ENCODE data around the gene ZNF500.
"Not testable (repeated sequence)": the region's sequence is repeated elsewhere in the genome, so short reads cannot be mapped to it uniquely, and the experiment has no call there.

ZNF500 gene

DNA sequence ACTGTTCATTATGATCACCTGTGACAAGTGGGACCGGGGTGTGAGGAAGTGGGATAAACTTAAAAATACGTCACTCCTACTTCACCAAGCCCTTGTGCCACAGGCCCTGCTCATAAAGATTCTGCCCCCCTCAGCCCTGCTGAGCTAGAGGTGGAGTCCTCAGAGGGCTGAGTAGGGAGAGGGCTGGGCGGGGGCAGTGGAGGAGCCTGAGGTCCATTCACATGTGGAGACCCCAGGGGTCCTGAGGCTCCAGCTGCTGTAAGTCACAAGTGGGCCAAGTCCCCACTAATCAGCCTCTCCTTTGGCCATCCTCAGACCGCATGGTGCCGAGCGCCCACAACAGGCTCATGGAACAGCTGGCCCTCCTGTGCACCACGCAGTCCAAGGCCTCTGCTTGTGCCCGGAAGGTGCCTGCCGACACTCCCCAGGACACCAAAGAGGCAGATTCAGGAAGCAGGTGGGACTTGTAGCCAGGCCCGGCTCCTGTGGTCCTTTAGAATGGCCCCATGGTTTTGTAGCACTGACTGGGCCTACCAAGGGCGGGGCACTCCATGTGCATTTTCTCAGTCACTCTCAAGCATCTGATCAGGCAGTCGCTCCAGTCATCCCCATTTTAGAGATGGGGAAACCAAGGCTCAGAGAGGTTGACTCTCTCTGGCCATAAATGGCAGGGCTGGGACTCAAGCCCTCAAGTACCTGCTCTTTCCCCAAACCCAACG is 22.2 kb downstream of the ZNF500 start:
- DNase-seq, result no peak

DNA sequence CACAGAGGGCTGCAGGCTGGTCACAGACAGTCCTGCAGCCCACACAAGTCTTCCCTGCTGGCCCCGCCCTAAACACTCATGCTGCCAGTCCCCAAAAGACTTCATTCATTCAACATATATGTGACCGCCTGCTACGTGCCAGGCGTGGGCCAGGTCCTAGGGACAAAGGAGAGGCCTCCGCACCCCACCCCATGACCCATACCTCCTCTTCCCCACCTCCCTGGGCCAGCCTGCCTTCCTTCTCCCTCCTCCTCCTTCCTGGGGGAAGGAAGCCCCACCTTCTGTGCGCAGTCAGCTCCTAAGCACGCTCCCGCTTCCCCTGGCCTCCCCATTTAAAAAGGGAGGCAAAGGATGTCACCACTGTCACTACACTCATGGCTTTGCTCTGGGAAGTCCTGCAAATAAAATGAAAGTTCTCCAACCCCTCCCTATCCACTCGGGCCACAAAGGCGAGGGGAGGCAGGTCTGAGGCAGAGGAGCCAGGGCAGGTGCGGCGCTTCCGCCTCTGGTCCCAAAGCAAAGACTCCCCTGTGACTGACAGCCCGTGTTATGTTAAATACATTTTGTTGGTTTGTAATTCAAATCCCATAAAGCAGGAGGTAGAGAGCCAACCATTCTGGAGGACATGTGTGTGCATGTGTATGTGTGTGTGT is 23.6 kb downstream of the ZNF500 start:
- DNase-seq, result no peak

DNA sequence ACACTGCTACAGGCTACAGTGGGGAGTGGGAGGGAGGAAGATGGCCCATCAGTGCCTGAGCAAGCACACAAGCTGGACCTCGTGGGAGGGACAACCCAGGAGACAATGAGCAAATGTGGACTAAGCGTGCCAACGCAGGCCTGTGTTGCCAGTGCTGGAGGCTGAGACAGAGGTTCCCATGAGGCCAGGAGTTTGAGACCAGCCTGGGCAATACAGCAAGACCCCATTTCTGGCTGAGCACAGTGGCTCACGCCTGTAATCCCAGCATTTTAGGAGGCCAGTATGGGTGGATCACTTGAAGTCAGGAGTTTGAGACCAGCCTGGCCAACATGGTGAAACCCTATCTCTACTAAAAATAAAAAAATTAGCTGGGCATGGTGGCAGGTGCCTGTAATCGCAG is 28.6 kb downstream of the ZNF500 start:
- DNase-seq, result not testable (repeated sequence)

DNA sequence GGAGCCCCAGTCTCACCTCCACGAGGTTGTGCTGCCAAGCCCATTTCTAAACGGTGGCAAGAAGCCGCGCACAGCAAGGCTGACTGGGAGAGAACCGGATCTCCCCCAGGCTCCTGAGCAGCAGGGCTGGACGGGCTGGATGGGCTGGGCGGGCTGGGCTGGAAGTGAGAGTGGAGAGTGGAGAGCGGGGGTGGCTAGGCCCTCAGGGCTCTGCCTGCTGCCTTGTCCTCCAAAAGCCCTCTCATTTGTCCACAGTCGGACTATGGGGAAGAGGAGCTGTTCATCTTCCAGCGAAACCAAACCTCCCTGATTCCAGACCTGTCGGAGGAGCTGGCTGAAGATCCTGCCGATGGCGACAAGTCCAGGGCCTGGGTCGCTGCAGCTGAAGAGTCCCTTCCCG is 29.4 kb downstream of the ZNF500 start:
- DNase-seq, result no peak

DNA sequence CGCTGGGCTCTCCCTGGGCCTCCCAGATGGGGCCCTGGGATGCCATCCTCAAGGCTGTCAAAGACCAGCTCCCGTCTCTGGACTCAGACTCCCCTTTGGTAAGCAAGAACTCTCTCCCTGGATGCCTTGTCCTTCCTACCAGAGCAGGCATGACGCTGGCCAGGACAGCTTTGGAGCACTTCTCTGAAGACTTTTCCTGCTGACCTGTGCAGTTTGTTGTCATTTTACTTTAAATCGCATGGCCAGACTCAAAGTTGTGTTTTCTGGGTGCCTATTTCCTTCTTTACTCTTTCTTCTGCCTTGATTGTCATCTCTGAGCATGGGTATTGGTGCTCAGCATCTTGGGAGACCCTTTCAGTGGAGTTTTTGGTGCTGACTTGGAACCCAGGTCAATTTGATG is 30.4 kb downstream of the ZNF500 start:
- no peak for DNase-seq

DNA sequence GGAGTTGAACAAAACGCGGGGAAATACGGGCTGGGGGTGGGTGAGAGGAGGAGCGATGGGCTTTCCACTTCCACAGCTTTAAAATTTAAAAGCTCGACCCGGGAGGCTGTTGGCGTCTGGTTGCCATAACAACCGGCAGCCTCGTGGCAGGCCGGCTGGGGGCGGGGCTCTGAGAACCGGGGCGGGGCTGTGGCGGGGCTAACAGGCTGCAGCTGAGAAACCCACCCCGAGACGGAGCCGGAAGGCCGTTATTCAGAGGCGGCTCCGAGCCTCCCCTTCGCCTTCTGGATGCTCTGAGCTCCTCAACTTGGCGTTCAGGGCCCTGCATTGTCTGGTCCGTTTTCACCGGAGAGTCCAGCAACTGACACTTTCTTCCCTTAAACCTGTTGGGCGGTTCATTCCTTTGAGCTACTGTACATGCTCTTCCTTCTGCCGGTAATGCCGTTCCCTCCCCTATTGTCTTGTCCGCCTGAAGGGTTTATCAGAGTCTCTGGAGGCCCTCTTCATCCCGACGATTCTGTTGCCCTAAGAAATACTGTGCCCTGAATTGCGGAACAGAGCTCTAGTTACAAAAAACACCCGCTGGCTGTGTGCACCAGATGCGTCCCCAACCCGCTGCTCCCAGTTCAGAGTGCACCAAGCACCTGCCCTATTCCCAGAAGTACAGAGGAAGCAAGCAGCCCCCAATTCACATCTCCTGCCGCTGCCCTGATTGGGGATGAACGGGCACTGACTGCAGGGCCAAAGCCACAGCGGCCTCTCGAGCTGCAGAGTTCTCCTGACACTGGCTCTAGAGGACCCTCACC is 32.0 kb downstream of the ZNF500 start:
- peak in 13 of 14 donors; percentile 12 to 81 (median 65) for DNase-seq

DNA sequence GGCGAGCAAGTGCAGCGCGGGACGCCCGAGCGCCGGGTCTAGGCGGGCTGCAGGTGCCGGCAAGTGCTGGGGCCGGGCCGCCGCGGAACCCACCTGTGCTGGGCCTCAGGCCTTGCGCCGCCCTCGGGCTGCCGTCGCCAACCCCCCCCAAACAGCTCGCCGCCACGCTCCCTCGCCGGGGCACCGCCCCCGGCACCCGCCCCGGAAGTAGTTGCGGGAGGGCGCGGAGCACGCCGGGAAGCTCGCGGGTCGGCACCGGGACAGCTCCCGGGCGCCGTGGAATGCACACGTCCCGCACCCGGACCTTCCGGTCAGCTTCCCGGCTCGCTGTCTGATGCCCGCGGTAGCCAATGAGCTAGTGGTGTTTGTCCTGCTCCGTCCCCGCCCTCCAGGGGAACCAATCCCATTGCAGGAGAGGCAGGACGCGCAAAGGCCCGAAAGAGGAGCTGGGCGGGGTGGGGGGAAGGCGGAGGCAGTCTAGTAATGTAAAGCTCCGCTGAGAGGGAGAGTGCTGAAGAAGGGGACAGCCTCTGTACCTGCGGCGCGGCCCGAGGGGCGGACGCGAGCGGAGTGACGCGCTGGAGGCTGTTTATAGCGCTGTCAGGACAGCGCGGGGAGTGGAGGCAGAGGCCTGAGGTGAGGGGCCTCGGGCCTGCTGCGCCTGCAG is 32.8 kb downstream of the ZNF500 start, which contains the start of the genes ANKS3 and DNAAF8:
Gene ANKS3 (minus strand): TSS at position 209 of the 667 bp plus-strand sequence. CDS start 4,122 bp downstream, outside the sequence.
Gene DNAAF8 (plus strand): TSS at position 475 of the 667 bp plus-strand sequence. CDS start 1,978 bp downstream, outside the sequence.
- peak; percentile 34 to 98 (median 91) for DNase-seq

DNA sequence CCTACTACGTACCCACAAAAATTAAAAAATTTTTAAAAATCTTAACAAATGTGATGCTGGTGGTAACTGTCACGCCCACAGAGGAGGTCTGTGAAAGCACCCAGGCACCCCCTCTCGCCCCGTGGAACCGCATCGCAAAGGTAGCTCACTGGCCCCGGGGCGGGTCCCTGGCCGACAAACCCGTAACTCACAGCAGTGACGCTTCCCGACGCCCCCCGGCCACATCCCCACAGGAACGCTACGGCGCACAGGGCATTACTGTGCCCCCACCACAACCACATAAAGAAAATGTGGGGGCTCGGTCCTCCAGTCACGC is 33.3 kb downstream of the ZNF500 start:
- no peak for DNase-seq

DNA sequence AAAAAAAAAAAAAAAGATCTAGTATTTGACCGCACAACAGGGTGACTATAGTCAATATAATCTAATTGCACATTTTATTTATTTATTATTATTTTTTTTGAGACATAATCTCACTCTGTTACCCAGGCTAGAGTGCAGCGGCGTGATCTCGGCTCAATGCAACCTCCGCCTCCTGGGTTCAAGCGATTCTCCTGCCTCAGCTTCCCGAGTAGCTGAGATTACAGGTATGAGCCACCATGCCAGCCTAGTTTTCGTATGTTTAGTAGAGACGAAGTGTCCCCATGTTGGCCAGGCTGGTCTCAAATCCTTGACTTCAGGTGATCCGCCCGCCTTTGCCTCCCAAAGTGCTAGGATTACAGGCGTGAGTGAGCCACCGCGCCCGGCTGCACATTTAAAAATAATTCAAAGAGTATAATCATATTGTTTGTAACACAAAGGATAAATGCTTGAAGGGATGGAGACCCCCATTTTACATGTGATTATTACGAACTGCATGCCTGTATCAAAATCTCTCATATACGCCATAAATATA is 33.7 kb downstream of the ZNF500 start:
- no peak for DNase-seq

DNA sequence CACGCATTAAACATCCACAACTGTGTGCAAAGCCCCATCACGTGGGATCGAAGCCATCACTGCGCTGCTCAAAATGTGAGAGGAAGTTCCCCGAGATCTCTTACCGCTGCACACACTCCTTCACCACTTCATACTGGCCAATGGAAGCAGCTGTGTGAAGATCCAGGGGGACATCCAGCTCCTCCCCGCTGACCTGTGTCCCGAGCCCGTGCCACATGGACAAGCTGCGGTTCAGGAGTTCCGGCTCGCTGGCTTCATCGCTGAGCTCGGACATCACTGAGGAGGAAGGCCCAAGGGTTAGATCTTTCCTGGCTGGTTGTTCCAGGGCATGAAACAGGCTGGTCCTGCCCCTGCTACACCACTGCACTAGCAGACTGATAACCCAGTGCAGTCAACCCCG is 37.1 kb downstream of the ZNF500 start:
- DNase-seq, result no peak

DNA sequence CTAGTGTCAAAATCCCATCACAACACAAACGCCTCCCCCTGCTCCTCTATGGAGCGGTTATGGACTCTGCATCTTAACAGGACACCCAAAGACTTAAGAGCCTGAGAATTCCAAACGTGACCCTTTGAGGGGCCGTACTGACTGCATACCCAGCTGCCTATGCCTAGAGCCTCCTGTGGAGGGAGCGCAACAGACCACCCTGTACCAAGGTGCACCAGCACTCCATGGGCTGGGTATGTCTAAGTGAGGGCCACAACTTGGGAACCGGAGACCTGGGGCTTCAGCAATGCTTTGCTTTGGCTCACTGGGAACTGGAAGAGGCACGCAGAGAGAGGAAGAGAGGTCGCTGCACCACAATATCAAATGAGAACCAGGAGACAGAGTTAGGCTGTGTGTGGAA is 38.3 kb downstream of the ZNF500 start:
- DNase-seq, result no peak

DNA sequence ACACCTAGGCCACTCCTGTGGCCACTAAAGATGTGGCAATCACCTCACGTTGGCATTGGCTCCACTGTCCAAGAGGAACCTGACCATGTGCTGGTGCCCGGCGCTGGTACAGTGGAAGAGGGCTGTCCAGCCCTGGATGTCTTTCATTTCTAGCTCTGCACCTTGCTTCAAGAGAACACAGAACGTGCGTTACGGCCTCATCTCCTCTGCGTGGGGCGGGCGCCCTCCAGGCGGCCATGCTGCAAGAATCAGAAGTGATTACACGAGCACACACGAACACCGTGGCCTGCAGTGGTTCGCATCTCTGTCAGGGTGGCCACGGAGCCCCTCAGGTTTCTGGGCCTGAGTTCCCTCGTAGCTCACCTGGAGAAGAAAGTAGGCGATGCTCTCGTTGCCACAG is 40.3 kb downstream of the ZNF500 start:
- no peak for DNase-seq

DNA sequence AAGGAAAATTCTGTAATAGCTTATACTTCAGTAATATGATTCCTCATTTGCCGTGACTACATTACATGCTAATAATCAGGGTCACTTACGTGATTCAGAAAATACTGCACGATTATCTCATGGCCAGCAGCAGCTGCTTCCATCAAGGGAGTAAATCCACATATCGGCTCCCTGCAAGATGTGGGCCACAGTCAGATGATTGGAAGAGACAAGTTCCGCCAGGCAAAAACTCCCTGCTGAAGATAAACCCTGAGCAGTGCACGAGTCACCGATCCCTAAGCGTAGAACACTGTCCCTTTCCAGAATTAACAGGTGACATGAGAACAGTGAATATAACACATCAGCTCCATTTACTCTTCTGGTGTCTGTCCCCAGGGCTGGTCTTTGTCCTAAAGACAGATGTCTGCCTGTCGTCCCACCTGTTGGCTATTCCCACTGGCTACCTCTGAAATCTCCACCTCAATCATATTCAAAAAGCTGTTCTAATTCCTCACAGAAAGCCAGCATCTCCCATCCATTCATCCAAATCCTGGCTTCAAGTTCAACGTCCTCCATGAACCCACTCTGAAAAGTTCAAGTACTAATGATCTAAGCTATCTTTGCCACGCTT is 42.2 kb downstream of the ZNF500 start:
- DNase-seq, result no peak

DNA sequence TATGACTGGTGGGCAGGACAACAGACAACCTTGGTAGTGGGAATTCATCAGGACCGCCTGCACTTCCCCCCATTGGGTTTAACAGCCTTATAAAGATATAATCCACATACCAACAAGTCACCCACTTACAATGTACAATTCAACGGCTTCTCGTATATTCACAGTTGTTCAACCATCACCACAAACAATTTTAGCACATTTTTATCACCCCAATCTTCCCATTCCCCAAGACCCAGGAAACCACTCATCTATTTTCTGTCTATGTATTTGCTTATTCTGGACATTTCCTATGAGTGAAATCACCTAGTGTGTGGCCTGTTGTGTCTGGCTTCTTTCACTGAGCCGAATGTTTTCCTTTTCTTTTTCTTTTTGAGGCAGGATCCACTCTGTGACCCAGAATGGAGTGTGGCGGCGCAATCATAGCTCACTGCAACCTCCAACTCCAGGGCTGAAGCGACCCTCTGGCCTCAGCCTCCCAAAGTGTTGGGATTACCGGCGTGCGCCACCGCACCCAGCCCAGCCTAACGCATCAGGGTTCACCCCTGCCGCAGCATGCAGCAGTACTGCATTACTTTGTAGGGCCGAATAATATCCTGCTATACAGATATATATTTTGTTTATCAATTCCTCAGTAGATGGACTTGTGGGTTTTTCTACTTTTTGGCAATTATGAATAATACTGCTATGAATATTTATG is 43.7 kb downstream of the ZNF500 start:
- DNase-seq, result no peak

DNA sequence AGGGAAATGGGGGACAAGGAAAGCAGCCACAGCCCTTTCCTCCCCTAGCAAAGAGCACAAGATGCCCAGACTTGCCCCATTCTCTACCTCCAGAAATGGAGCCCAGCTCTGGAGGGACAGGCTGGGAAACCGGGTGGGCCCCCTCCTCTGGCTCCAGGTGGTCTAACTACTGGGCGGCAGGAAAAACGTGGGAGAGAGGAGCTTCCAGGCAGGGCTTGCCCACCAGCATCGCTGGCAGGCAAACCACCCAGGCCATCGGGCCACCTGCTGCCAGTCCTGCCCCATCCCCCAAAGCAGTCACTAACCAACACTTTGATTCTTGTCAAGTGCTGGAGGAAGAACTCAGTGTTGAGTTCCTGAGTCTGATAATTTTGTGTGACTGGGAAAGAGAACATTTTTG is 48.5 kb downstream of the ZNF500 start:
- no peak for DNase-seq

DNA sequence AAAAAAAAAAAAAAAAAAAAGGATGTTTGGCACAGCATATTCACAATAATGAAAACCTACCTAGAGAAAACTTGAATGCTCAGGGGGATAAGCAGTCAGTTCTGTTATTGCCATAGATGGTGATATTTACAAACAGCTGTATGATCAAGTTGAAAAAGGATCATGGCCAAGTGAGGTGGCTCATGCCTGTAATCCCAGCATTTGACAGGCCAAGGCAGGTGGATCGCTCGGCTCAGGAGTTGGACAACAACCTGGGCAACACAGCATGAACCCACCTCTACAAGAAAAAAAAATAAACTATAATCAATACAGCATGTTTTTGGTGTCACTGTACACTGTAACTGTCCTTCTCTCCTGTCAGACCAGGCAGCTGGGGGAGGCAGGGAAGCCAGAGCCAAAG is 52.0 kb downstream of the ZNF500 start:
- DNase-seq, result no peak

DNA sequence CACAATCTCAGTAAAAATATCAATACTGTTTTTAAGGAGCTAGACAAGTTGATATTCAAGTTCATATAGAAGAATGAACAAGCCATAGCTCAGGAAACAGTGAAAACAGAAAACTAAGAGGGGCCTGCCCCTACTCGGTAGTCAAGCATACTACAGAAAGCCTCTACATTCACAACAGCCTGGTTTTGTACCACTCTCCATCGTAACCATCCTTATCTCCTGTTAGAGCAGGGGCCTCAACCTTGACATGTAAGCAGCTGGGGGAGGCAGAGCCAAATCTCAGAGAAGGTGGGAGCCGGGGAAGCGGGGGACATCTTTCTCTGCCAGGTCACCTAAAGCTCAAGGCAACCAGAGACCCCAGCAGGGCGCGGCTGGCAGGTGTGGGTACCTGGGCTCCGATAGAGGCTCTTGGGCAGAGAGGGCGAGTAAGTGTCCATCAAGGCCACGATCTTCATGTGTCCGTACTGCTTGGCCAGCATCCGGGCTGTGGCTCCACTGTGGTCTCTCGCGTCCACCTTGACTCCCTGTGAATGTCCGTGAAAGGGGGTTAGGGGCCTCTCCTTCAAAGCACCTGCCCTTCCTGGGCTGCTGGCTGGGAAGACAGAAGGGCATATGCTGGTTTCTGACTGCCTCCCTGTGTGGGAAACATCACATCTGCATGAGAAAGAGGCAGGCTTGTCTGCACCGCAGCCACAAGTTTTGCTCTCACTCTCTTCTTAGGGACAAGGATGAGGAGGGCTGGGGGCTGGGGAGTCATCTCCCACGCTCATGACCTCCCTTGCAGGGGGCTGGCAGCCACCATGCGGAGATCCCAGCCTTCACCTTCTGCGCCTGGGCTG is 53.1 kb downstream of the ZNF500 start:
- DNase-seq, result no peak

DNA sequence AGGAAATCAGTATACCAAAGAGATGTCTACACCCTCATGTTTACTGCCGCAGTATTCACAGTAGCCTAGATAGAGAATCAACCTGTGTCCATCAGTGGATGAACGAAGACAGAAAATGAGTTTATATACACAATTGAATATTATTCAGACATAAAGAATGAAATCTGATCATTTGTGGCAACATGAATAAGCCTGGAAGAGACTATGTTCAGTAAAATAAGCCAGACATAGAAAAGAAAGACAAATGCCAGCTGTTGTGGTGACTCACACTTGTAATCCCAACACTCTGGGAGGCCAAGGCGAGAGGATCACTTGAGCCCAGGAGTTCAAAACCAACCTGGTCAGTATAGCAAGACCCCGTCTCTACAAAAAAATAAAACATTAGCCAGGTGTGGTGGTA is 57.5 kb downstream of the ZNF500 start:
- DNase-seq, result no peak

DNA sequence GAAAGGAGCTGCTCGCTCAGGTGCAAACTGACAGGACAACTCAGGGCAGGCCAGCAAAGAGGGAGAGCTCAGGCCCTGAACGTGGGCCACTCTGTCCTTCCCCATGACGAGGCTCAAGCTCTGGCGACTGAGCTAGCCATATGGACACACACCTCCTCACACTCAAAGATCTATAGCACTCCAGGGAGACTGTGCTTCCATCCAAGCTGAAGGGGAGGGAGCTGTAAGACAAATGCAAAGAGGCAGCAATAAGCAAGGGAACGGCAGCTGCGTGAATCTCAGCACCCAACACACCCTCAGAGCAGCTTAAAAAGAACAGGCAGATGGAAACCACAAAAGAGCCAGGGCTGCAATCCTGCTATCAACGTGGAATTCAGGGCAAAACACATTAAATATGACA is 60.1 kb downstream of the ZNF500 start:
- DNase-seq, result no peak

DNA sequence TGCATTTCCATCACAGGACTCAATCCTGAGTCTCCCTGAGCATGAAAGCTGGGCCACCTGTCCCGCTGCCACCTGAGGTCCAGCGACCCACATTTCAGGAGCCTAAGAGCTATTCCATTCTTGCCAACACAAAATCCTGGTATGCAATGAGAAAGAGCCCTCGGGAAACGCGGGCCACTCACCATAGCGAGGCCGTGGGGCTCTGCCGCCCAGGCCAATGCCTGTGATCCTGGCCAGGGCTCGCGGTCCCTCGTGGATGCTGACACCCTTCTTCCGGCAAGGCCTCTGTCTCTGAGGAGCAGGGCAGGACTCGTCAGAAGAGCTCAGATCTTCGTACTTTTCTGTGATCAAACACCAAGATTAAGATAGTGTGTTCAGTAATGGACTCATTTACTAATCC is 62.0 kb downstream of the ZNF500 start:
- no peak for DNase-seq

DNA sequence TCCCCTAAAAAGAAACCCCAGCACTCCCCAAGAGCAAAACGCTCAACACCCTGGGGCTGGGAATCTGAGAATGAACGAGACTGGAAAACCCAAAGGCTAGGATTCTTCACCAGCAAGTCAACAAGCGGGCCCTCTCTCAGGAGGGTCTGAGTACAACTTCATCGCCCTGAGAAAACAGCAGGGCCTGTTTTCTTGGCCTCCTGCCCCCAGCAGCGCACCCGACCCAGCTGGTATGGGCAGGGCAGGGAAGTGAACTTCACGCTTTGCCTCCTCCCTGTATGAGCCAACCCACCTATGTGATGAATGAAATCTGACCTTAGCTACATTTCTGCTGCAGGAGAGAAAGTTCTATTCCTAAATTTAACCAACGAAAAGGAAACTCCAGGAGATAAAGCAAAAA is 62.5 kb downstream of the ZNF500 start:
- no peak for DNase-seq
